Neural progenitor cell (in vitro differentiated cells): Measurements from ENCODE around the gene PHACTR1.

Source experiments
- EZH2 ChIP-seq: fragments of 200-600 bp; sonication (generic); IDR thresholded peaks from 2 replicates; pipeline ENCODE4 v1.6.1; 2017; ENCODE audit warnings: antibody characterized with exemption, mild to moderate bottlenecking, moderate library complexity
- EZH2phosphoT487 ChIP-seq: fragments of 200-600 bp; sonication (generic); IDR thresholded peaks from 2 replicates; pipeline ENCODE4 v1.6.1; 2017; ENCODE audit warnings: antibody characterized with exemption
- TF ChIP-seq, protein P1 (sequence below): fragments of 200-600 bp; sonication (generic); IDR thresholded peaks from 2 replicates; pipeline ENCODE4 v1.5.1; 2017; ENCODE audit warnings: antibody characterized with exemption, mild to moderate bottlenecking

DNA sequence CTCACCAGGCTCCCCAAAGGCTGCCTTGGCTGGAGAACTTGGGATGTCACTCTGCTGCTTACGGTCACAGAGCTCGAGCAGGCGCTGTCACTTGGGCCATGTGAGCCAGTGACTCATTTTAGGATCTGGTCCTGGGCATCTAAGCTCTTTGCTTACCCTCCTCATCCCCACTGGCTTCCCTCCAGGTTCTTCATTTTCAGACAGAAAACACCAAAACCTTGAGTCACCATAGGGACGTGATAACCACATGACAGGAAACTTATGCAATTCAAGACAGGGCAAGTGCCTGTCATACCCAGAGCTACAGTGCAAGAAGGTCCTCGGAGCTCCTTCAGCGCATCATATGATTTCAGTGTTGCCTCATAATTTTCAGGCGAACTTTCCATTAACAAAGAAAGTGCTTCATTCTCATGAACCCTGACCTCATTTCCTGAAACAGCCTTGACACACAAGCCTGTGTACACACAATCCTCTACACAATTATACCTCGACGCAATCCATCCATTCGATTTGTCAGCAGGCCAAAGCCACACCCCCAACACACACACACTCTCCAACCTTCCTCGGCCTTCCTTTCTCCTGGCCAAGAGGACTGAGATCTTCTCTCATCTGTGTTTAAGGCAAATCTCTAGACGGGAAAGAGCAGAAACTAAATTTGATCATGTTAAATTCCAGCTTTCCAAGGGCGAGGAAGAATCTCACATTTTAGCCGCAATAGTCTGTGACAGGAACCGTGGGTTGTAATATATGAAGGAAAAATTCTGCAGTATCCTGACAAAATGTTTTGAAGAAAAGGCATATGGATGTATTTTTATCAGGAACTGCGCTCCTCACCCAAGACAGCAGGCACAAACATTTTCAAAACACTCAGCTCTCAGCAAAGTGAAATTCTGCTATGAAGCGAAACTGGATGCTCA, 586.4 kb downstream of the PHACTR1 start:
- TF ChIP-seq, protein P1, sequence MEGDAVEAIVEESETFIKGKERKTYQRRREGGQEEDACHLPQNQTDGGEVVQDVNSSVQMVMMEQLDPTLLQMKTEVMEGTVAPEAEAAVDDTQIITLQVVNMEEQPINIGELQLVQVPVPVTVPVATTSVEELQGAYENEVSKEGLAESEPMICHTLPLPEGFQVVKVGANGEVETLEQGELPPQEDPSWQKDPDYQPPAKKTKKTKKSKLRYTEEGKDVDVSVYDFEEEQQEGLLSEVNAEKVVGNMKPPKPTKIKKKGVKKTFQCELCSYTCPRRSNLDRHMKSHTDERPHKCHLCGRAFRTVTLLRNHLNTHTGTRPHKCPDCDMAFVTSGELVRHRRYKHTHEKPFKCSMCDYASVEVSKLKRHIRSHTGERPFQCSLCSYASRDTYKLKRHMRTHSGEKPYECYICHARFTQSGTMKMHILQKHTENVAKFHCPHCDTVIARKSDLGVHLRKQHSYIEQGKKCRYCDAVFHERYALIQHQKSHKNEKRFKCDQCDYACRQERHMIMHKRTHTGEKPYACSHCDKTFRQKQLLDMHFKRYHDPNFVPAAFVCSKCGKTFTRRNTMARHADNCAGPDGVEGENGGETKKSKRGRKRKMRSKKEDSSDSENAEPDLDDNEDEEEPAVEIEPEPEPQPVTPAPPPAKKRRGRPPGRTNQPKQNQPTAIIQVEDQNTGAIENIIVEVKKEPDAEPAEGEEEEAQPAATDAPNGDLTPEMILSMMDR: no peak
- TF ChIP-seq EZH2: no peak
- TF ChIP-seq EZH2phosphoT487: no peak
